Spinal cord (tissue), 10 donors: ENCODE measurements around the gene CLCA4. TPM values are rescaled to one million over a fixed set of nuclear protein-coding genes. Genes with fewer than 3 reads are reported as not detected.
A peak's percentile ranks its signal among the peaks of the same experiment; 100 is the strongest.
"Not testable (repeated sequence)": the region's sequence is repeated elsewhere in the genome, so short reads cannot be mapped to it uniquely, and the experiment has no call there.

Experiments
- DNase-seq, 6 donors: peaks; one replicate each; pipeline versions ENCODE4 v3.0.0 to v3.0.0-alpha.2; 2013 to 2015; ENCODE audit warnings: low spot score in 6 of 6, low read depth in 4 of 6
- H3K27ac ChIP-seq: one replicate; pipeline ENCODE4 v1.5.1; 2013; ENCODE audit warnings: low read depth, low read length, control low read depth
- H3K27me3 ChIP-seq: one replicate; pipeline ENCODE4 v1.6.1; 2013; ENCODE audit warnings: low read length; ENCODE audit not compliant: control insufficient read depth, insufficient read depth
- H3K36me3 ChIP-seq: one replicate; pipeline ENCODE4 v1.6.1; 2013; ENCODE audit warnings: low read length; ENCODE audit not compliant: control insufficient read depth, insufficient read depth
- H3K4me1 ChIP-seq: one replicate; pipeline ENCODE4 v1.6.1; 2013; ENCODE audit warnings: low read length; ENCODE audit not compliant: control insufficient read depth, insufficient read depth
- H3K4me3 ChIP-seq: one replicate; pipeline ENCODE4 v1.5.1; 2013; ENCODE audit warnings: low read depth, low read length, control low read depth
- H3K9me3 ChIP-seq: one replicate; pipeline ENCODE4 v1.6.1; 2013; ENCODE audit warnings: low read length; ENCODE audit not compliant: control insufficient read depth, insufficient read depth
- whole genome bisulfite sequencing: methylation state at CpG from one replicate; pipeline ENCODE4 v1.1.5; 2013; ENCODE audit warnings: missing lambda C conversion rate; ENCODE audit not compliant: insufficient coverage; 5-methylcytosine and 5-hydroxymethylcytosine counted together
- polyA plus RNA-seq, 2 donors: library from polyadenylated mRNA; unstranded; fragments of 120-200 nt; gene quantifications; one replicate each; pipeline ENCODE4 v1.2.1, GENCODE V29; 2013; ENCODE audit not compliant: insufficient read length in 2 of 2
- total RNA-seq, 2 donors: library from RNA; depleted of rRNA in 1 of 2; stranded (reverse); fragments of 120-200 nt in 1 of 2; fragments of >200 nt in 1 of 2; gene quantifications; one replicate each; pipeline versions ENCODE4 v1.2.3 to v1.2.4, GENCODE V29; 2013 to 2014
- donor health status: healthy.

CLCA4 gene
- total and polyA plus RNA-seq, 4 donors, result 0.11 to 1.6 (median 0.17) TPM; not detected in 1

DNA sequence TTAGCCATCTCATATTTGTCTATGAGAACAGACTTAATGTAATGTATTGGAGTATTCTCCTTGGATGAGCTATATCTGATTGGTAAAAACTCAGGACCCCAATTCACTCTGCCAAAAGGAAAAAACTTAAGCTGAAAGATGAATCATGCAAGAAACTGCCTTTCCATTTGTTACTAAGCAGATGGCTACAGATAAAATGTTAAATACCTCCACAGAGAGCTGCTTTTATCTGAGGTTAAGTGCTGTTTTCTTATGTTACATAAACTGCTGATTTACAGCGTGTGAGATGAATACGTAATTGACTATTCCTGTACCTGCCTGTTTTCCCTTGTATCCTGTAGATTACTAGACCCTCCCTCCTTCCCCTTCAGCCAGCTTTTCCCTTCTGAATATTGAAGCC is 49.3 kb downstream of the CLCA4 start:
- H3K4me1 ChIP-seq, result no peaks in the 10 kb centered on the region
- 80% methylated on average over 1 of the region's 2 CpGs for WGBS
- H3K27me3 ChIP-seq, result no peaks in the 10 kb centered on the region
- DNase-seq, result peak in 1 of 6 donors; percentile 25
- H3K4me3 ChIP-seq, result no peak overlapping the region
- H3K9me3 ChIP-seq, result no peaks in the 10 kb centered on the region
- no peaks in the 10 kb centered on the region for H3K36me3 ChIP-seq
- H3K27ac ChIP-seq, result no peak overlapping the region

DNA sequence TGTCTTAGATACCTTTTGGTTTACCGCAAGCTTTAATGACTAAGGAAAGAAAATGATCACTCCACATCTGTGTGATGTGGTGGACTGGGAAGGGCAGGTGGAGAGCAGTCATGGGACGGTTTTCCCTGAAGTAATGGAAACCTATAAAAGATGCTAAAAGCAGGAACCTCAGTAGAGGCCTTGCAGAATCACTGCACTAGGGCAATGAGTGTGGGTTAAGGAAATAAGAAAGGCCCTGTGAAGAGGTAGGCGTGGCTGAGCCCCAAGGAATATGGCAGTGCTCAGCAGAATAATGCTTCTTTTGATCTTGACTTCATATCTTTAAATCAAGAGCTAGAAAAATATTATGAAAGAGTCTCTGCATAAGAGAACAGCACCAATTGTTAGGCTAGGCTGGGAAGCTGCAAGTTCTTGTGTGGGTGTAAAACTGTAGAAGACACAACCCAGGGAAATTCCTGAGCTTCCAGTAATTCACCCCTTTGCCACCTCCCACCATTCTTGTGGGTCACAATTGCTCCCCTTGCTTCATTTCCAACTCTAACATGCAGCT is 49.9 kb downstream of the CLCA4 start:
- no peak overlapping the region for H3K27ac ChIP-seq
- no peak for DNase-seq
- H3K4me3 ChIP-seq, result no peak overlapping the region
- H3K9me3 ChIP-seq, result no peaks in the 10 kb centered on the region
- H3K4me1 ChIP-seq, result no peaks in the 10 kb centered on the region
- no peaks in the 10 kb centered on the region for H3K36me3 ChIP-seq
- H3K27me3 ChIP-seq, result no peaks in the 10 kb centered on the region
- WGBS, result 83% methylated on average over 1 of the region's 3 CpGs

DNA sequence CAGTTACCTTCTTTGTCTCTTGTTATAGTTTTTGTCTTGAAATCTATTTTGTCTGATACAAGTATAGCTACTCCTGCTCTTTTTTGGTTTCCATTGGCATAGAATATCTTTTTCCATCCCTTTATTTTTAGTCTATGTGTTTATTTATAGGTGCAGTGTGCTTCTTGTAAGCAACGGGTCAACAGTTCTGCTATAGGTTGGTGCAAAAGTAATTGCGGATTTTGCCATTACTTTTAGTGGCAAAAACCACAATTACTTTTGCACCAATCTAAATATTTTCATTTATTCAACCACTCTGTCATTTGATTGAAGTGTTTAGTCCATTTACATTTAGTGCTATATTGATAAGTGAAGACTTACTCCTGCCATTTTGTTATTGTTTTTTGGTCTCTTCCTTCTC is 59.2 kb downstream of the CLCA4 start:
- DNase-seq, H3K9me3 ChIP-seq, H3K36me3 ChIP-seq, H3K27ac ChIP-seq, H3K4me3 ChIP-seq, H3K4me1 ChIP-seq, H3K27me3 ChIP-seq: not testable (repeated sequence)
- WGBS, result no CpG with 5 or more reads among the region's 2 CpGs

DNA sequence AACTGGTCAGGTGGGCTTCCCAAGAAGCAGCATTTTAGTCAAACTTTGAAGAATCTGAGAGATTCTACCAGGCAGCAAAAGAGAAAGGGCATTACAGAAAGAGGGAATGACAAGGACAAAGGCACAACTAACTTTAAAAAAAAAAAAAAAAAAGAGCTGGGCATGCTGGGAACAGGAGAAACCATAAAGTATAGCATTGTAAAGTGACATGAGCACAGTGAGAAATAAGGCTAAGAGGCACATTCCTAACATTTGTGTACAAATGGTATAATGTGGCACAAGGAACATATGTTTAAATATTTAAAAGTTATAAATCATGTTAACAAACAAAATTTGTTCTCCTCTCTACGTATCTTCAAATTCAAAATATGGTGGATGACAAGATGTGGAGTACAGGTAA is 69.6 kb downstream of the CLCA4 start:
- Histone ChIP-seq H3K27ac (no peak overlapping the region), H3K9me3 (peaks cover 7% of the 10 kb centered on the region), H3K27me3 (no peaks in the 10 kb centered on the region), H3K4me1 (no peaks in the 10 kb centered on the region), H3K4me3 (no peak overlapping the region), H3K36me3 (no peaks in the 10 kb centered on the region)
- no peak for DNase-seq
- WGBS, result no CpG with 5 or more reads among the region's 1 CpG

DNA sequence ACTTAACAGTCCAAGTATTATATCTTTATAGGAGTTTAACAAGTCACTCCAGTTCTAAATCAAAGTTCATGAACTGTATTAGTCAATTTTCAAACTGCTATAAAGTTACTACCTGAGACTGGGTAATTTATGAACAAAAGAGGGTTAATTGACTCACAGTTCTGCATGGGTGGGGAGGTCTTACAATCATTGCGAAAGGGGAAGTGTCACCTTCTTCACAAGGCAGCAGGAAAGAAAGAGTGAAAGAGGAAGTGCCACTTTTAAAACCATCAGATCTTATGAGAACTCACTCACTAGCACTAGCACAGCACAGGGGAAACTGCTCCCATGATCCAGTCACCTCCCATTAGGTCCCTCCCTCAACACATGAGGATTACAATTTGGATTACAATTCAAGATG is 70.0 kb downstream of the CLCA4 start:
- Histone ChIP-seq H3K27me3 (no peaks in the 10 kb centered on the region), H3K4me1 (no peaks in the 10 kb centered on the region), H3K27ac (no peak overlapping the region), H3K4me3 (no peak overlapping the region), H3K9me3 (peaks cover 7% of the 10 kb centered on the region), H3K36me3 (no peaks in the 10 kb centered on the region)
- no CpG with 5 or more reads among the region's 1 CpG for WGBS
- no peak for DNase-seq

DNA sequence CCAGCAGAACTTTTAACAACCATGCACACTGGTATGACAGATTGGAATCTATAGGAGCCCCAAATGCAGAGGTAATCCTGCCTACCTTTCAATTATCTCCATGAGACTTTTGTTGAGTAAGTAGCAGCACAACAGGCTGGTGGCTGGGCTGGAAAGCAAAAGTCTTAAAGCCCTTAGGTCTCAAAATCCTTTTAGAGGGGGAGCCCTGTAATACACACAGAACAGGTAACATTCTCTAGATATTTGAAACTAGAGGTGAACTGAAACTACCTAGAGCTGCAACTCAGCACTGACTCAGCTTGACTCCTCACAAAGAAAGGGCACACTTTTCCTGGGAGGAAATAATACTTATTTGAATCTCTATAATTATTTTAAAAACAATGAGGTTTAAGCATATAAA is 71.5 kb downstream of the CLCA4 start:
- Histone ChIP-seq H3K4me1 (no peaks in the 10 kb centered on the region), H3K27me3 (no peaks in the 10 kb centered on the region), H3K27ac (no peak overlapping the region), H3K9me3 (peaks cover 8% of the 10 kb centered on the region), H3K4me3 (no peak overlapping the region), H3K36me3 (no peaks in the 10 kb centered on the region)
- no peak for DNase-seq

GRCh38 chr1:86619313-86619712 is 72.4 kb downstream of the CLCA4 start:
- Histone ChIP-seq H3K36me3 (no peaks in the 10 kb centered on the region), H3K4me3 (no peak overlapping the region), H3K27ac (no peak overlapping the region), H3K27me3 (no peaks in the 10 kb centered on the region), H3K9me3 (peaks cover 4% of the 10 kb centered on the region), H3K4me1 (no peaks in the 10 kb centered on the region)
- WGBS, result 100% methylated on average over 4 of the region's 4 CpGs
- no peak for DNase-seq

DNA sequence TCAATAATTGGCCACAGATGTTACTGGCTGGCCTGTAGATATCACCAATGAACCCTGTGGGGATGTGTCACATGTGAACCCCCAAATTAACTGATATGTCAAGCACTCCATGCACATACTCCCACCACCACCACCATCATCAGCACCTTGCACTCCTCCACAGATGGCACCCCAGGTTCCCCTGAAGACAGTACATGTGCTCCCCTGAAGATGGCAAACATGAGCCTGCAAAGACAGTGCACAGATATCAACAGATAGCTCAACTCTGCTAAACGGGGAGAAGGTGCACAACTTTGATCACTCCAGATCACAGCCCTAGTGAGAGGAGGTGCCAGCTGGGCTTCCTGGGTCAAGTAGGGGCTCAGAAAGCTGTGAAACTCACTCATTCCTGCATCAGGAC is 74.4 kb downstream of the CLCA4 start:
- Histone ChIP-seq H3K9me3 (peaks cover 2% of the 10 kb centered on the region), H3K4me3 (no peak overlapping the region), H3K27me3 (no peaks in the 10 kb centered on the region), H3K27ac (no peak overlapping the region), H3K4me1 (no peaks in the 10 kb centered on the region), H3K36me3 (no peaks in the 10 kb centered on the region)
- WGBS, result 80% methylated on average over 1 of the region's 1 CpG
- no peak for DNase-seq

Other genes with a start within 250 kb of the CLCA4 start
- 10 to 100 TPM; 49.3 to 74.9 TPM for gene ODF2L, start 150.8 kb upstream of the CLCA4 start, total RNA-seq
- 10 to 100 TPM; 46.7 to 57.6 TPM for gene ODF2L, start 150.8 kb upstream of the CLCA4 start, polyA plus RNA-seq
- under 1 TPM; 0.06 to 0.10 TPM for gene CLCA2, start 122.9 kb upstream of the CLCA4 start, total RNA-seq
- under 1 TPM; 0.11 to 0.19 TPM for gene CLCA2, start 122.9 kb upstream of the CLCA4 start, polyA plus RNA-seq
- under 1 TPM; 0.06 to 0.10 TPM for gene CLCA1, start 78.2 kb upstream of the CLCA4 start, total RNA-seq
- gene CLCA1, start 78.2 kb upstream of the CLCA4 start, polyA plus RNA-seq, result not detected
- gene SH3GLB1, start 157.5 kb downstream of the CLCA4 start, total RNA-seq, result 10 to 100 TPM; 57.7 to 89.4 TPM
- 100 to 1,000 TPM in 1 of 2 donors, 10 to 100 TPM in 1; 89.8 to 114 TPM for gene SH3GLB1, start 157.5 kb downstream of the CLCA4 start, polyA plus RNA-seq